ENCODE data around the gene SDHA. TPM values are rescaled to one million over a fixed set of nuclear protein-coding genes. Genes with fewer than 3 reads are reported as not detected.
"Not testable (repeated sequence)": the region's sequence is repeated elsewhere in the genome, so short reads cannot be mapped to it uniquely, and the experiment has no call there.

The SDHA gene
- total RNA-seq, 1 donor from 2014 or later, result 84.7 TPM

- TF ChIP-seq POLR2AphosphoS5 (IDR thresholded peaks at IDR 0.05; ENCODE audit: insufficient read depth in 1 of 2, low read depth in 1 of 2), result no peak
- TF ChIP-seq CTCF (IDR thresholded peaks at IDR 0.05), result no peak
- TF ChIP-seq POLR2A (IDR thresholded peaks at IDR 0.05), result no peak
- Histone ChIP-seq H3K4me1 (peaks cover 8% of the 10 kb centered on the region), H3K9me3 (no peaks in the 10 kb centered on the region), H3K4me3 (no peak overlapping the region), H3K36me3 (peaks cover 0 to 18% of the 10 kb centered on the region in 2 donors), H3K27me3 (no peaks in the 10 kb centered on the region), H3K27ac (no peak overlapping the region)
- intact Hi-C loops (cut with DNase I), result no loop called here
- DNase-seq (ENCODE audit: extremely low spot score in 2 of 2), result no peak
Measured at GRCh38 chr5:206927-207536, 11.1 kb upstream of the SDHA start.

- intact Hi-C loops (cut with DNase I), result no loop called here
- no peak for DNase-seq (ENCODE audit: extremely low spot score in 2 of 2)
- TF ChIP-seq POLR2AphosphoS5 (IDR thresholded peaks at IDR 0.05; ENCODE audit: insufficient read depth in 1 of 2, low read depth in 1 of 2) (no peak), POLR2A (IDR thresholded peaks at IDR 0.05) (no peak), CTCF (IDR thresholded peaks at IDR 0.05) (no peak)
- H3K9me3 ChIP-seq, result no peaks in the 10 kb centered on the region
- H3K4me1 ChIP-seq, result peaks cover 8% of the 10 kb centered on the region
- no peak overlapping the region for H3K4me3 ChIP-seq
- no peaks in the 10 kb centered on the region for H3K27me3 ChIP-seq
- no peak overlapping the region for H3K27ac ChIP-seq
- H3K36me3 ChIP-seq, result peaks cover 0 to 18% of the 10 kb centered on the region in 2 donors
Measured at GRCh38 chr5:207599-207998, 10.5 kb upstream of the SDHA start.

- intact Hi-C loops (cut with DNase I), result no loop called here
- Histone ChIP-seq H3K27ac (no peak overlapping the region), H3K4me3 (no peak overlapping the region), H3K9me3 (no peaks in the 10 kb centered on the region), H3K4me1 (peaks cover 8% of the 10 kb centered on the region), H3K27me3 (no peaks in the 10 kb centered on the region), H3K36me3 (peaks cover 0 to 15% of the 10 kb centered on the region in 2 donors)
- TF ChIP-seq POLR2AphosphoS5 (IDR thresholded peaks at IDR 0.05; ENCODE audit: insufficient read depth in 1 of 2, low read depth in 1 of 2), result no peak
- no peak for TF ChIP-seq CTCF (IDR thresholded peaks at IDR 0.05)
- no peak for TF ChIP-seq POLR2A (IDR thresholded peaks at IDR 0.05)
- DNase-seq (ENCODE audit: extremely low spot score in 2 of 2), result no peak
Measured at GRCh38 chr5:208449-209114, 9.5 kb upstream of the SDHA start.

- DNase-seq (ENCODE audit: extremely low spot score in 2 of 2), result no peak
- Histone ChIP-seq H3K9me3 (no peaks in the 10 kb centered on the region), H3K4me1 (peaks cover 17% of the 10 kb centered on the region), H3K4me3 (no peak overlapping the region), H3K27ac (no peak overlapping the region), H3K36me3 (no peaks in the 10 kb centered on the region), H3K27me3 (no peaks in the 10 kb centered on the region)
- intact Hi-C loops (cut with DNase I), result no loop called here
- TF ChIP-seq CTCF (IDR thresholded peaks at IDR 0.05) (no peak), POLR2AphosphoS5 (IDR thresholded peaks at IDR 0.05; ENCODE audit: insufficient read depth in 1 of 2, low read depth in 1 of 2) (no peak), POLR2A (IDR thresholded peaks at IDR 0.05) (no peak)
Measured at GRCh38 chr5:213803-214395, 4.2 kb upstream of the SDHA start.

- H3K27me3 ChIP-seq; intact Hi-C loops (cut with DNase I); DNase-seq (ENCODE audit: extremely low spot score in 2 of 2); H3K36me3 ChIP-seq; H3K4me3 ChIP-seq; H3K9me3 ChIP-seq; H3K27ac ChIP-seq: not testable (repeated sequence)
- H3K4me1 ChIP-seq, result peaks cover 24% of the 10 kb centered on the region
Measured at GRCh38 chr5:215256-215655, 2.9 kb upstream of the SDHA start.

- DNase-seq (ENCODE audit: extremely low spot score in 2 of 2); H3K36me3 ChIP-seq; H3K4me3 ChIP-seq; H3K9me3 ChIP-seq; intact Hi-C loops (cut with DNase I); H3K27me3 ChIP-seq; H3K27ac ChIP-seq: not testable (repeated sequence)
- peaks cover 31% of the 10 kb centered on the region for H3K4me1 ChIP-seq
Measured at GRCh38 chr5:216076-216475, 2.0 kb upstream of the SDHA start.
